GM21529 (cell line): ENCODE data around the gene CNOT1.
"Not testable (repeated sequence)": the region's sequence is repeated elsewhere in the genome, so short reads cannot be mapped to it uniquely, and the experiment has no call there.

Experiments used
- ATAC-seq: cut with Tn5 transposase; IDR thresholded peaks from one replicate; pipeline ENCODE4 v1.9.1; 2021; ENCODE audit not compliant: unreplicated experiment

The CNOT1 gene

DNA sequence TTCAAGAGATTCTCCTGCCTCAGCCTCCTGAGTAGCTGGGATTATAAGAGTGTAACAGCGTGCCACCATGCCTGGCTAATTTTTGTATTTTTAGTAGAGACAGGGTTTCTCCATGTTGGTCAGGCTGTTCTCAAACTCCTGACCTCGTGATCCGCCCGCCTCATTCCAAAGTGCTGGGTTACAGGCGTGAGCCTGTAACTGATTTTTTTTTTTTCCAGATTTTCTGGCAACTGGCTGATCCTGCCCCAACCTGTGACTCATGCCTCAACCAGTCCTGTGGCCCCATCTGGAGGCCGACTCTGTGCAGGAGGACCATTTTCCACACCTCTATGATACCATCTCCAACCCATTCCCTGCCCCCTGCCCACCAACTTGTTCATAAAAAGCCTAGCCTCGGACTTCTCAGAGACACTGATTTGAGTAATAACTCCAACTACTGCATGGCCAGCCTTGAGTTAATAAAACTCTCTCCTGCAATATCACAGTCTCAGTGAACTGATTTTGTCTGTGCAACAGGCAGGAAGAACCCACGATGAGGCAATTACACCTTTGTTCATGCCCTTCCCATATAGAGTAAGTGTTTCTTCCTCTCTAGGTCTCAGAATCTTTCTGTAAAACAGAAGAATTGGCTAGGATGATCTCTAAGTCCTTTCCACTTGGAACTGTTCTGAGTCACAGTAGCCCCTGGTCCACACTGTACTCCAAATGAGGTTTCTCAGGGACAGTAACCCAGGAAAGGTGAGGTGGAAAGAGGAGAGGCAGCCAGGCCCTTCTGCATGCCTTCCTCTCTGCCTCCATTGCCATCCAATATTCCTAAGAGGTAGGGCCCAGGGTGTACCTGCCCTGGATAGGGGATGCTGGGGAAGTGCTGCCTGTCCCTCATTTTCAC is 8.8 kb upstream of the CNOT1 start:
- ATAC-seq: no peak

DNA sequence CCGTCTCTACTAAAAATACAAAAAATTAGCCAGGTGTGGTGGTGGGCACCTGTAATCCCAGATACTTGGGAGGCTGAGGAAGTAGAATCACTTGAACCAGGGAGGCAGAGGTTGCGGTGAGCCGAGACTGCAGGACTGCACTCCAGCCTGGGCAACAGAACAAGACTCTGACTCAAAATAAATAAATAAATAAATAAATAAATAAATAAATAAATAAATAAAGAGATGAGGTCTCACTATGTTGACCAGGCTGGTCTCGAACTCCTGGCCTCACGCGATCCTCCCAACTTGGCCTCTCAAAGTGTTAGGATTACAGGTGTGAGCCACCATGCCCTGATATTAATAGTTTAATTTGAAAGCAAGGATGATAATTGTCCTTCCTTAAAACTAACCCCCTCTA is 7.4 kb upstream of the CNOT1 start:
- ATAC-seq: not testable (repeated sequence)

DNA sequence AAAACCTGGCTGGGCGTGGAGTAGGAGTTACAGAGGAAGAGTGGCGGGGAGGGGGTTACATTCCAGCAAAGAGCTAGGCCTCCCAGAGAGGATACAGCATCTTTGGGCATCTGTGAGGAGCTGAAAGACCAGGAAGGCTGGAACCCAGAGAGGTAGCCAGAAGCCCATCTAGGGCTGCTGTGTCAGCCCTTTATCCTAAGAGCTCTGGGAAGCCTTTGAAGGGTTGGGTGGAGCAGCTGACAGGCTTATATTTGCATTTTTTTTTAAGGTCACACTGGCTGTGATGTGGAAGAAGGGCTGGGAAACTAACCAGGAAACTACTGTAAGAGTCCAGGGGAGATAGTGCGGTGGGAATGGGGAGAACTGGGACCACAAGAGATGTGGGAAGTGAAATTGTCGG is 6.8 kb upstream of the CNOT1 start:
- no peak for ATAC-seq

DNA sequence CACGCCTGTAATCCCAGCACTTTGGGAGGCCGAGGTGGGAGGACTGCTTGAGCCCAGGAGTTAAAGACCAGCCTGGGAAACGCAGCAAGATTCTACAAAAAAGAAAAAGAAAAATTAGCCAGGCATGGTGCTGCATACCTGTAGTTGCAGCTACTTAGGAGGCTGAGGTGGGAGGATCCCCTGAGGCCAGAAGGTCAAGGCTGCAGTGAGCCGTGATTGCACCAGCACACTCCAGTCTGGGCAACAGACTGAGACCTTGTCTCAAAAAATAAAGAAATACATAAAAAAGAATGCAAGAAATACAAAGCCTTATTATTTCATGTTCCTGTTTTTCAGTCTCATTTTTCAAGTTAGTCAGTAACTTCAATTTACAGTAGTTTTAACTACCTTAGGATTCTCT is 5.9 kb upstream of the CNOT1 start:
- ATAC-seq: no peak

DNA sequence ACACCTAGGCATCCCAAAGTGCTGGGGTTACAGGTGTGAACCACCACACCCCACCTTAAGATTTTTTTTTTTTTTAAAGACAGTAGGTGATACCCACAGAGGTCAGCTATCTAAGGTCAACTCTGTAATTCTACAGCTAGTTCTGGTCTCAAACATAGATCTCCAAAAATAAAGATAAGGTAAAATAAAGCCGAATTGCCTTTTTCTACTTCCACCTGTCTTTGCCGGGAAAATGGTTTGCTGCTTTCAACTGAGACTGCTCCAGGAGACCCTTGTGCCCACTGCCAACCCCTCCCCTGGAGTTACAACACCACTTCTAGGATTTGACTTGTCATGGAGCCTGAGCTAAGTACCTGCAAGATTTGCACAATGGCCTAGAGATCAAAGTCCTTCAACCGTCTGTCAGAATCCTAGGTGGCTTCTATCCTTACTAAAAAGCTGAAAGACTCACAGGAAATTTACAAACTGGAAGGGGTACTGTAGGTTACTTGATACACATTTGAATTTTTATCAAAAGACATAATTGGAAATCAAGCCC is 4.7 kb upstream of the CNOT1 start:
- no peak for ATAC-seq

DNA sequence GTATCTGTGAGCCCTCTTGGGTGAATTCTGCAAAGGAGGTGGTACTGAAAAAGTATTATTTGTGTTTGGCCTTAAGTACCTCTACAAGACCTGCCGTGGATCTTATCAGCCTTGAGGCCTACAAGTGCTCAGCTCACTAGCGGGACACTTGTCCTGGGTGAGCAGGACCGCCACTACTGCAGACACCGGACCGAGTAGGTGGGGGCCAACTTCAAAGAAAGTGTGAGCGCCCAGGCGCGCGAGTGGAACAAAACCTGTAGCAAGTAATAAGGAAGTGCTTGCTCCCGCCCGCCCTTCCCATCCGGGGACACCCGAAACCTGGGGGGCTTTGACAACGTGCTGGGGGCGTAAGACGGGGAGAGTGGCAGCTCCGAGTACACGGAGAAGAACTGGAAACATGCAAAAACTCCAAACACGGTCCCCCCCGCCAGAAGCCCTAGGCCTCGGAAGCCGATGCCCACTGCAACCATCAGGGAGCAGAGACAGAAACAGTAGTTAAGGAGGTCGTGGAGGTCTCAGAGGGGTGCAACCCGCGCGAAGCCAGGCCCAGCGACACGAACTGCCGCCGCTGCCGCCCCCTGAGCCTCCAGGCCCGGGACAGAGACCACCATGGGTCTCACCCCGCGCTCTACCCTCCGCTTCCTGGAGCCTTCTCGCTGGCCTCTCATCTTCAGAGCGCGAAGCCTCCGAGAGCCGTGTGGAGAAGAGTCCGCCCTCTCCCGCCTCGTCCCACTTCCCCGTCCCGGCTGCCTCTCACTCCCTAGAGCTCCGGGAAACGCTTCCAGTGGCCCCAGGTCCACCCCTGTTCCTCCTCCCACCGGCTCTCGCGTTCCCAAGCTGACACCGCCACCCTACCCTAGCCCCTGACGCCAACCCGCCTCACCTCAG is 537 bp downstream of the CNOT1 start:
- ATAC-seq: peak; percentile 1

DNA sequence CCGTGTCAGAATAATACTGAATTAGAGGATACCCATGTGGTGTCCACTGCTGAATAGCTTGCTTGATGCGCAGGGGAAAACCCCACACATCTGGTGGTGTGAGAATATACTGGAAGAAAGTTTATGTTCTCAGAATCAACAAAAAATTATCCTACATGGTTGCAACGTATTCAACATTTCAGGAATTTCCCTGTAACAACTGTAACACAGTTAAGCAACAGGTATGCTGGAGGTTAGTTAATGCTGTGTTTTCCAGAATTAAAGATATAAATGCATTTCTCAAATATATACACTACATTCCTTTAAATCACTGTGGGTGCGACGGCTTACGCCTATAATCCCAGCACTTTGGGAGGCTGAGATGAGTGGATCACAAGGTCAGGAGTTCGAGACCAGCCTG is 5.4 kb downstream of the CNOT1 start:
- ATAC-seq: no peak

DNA sequence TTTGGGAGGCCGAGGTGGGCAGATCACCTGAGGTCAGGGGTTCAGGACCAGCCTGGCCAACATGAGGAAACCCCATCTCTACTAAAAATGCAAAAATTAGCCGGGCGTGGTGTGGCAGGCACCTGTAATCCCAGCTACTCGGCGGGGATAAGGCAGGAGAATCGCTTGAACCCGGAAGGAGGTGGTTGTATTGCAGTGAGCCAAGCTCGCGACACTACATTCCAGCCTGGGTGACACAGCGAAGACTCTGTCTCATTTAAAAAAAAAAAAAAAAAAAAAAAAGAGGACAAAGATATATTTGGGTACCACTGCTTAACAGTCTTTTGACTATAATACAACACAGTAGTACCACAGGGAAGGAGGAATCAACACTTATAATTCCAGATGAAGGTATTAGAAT is 9.2 kb downstream of the CNOT1 start:
- ATAC-seq: no peak

DNA sequence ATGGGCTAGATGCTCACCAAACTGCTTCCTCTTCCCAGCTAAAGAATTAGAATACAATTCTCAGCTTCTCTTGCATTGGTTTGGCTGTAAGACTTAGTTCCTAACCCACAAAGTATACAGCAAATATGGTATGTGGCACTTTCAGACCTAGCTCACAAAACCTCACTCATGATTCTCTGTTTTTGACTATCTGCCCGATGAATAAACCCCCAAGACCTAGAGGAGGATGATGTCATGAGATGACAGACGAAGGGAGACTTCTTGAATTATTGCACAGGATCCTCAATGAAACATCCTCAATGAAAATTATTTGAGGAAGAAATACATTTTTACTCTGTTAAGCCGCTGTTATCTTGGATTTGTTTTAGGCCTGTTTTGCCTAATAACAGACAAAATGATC is 14.3 kb downstream of the CNOT1 start:
- no peak for ATAC-seq

DNA sequence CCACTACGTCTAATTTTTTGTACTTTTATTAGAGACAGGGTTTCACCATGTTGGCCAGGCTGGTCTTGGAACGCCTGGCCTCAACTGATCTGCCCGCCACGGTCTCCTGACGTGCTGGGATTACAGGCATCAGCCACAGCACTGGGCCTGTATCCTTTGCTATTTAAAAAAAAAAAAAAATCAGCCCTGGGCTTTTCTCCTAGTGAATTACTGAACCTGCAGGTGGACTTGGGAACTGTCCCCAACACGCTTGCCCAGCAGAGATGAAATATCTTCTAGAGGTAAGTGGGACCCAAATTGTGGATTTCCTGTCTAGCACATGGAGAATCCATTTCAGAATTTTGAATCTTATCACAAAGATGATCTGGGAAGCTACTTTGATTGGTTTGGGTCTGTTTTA is 14.8 kb downstream of the CNOT1 start:
- no peak for ATAC-seq

DNA sequence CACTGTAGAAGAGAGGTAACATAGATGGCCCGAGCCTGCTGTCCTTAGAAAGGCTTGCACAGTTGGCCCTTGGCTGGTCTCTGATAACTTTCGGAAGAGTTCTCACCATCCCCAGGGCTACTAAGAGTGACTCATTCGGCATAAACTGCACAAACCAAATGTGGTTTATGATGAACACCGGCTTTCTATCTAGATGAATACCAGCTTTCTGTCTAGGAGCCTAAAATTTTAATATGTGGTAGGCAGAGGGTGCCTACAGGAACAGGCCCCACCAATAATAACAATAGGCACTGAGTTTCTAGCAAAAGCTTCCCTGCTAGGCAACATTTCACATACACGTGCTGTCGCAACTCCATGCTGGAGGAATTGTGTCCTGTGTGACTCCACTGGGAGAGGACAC is 15.4 kb downstream of the CNOT1 start:
- ATAC-seq: no peak

DNA sequence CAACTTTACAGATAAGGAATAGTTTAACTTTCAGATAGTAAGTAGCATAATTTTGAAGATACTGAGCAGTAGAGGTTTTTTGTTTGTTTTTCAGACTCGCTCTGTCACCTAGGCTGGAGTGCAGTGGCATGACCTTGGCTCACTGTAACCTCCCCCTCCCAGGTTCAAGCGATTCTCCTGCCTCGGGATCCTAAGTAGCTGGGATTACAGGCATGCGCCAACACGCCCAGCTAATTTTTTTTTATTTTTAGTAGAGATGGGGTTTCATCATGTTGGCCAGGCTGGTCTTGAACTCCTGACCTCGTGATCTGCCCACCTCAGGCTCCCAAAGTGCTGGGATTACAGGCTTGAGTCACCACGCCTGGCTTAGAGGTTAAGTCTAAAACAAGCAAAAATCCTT is 16.7 kb downstream of the CNOT1 start:
- not testable (repeated sequence) for ATAC-seq

DNA sequence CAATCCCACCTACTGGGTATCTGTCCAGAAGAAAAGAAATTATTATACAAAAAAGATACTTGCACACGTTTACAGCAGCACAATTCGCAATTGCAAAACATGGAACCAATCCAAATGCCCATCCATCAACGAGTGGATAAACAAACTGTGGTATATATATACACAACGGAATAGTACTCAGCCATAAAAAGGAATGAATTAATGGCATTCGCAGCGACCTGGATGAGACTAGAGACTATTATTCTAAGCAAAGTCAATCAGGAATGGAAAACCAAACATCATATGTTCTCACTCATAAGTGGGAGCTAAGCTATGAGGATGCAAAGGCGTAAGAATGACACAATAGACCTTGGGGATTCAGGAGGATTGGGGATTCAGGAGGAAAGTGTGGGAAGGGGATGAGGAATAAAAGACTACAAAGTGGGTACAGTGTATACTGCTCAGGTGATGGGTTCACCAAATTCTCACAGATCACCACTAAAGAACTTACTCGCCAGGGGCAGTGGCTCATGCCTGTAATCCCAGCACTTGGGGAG is 21.0 kb downstream of the CNOT1 start:
- ATAC-seq: no peak

DNA sequence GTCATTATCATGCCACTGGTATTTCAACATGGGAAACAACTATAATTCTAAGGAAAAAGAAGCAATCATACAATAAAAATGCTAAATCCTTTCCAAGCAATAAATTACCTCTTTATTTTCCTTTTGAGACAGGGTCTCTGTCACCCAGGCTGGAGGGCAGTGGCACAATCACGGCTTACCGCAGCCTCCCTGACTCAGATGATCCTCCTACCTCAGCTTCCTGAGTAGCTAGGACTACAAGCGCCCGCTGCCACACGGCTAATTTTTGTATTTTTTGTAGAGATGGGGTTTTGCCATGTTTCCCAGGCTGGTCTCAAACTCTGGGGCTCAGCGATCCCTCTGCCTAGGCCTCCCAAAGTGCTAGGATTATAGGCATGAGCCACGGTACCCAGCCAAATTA is 24.1 kb downstream of the CNOT1 start:
- ATAC-seq: no peak

DNA sequence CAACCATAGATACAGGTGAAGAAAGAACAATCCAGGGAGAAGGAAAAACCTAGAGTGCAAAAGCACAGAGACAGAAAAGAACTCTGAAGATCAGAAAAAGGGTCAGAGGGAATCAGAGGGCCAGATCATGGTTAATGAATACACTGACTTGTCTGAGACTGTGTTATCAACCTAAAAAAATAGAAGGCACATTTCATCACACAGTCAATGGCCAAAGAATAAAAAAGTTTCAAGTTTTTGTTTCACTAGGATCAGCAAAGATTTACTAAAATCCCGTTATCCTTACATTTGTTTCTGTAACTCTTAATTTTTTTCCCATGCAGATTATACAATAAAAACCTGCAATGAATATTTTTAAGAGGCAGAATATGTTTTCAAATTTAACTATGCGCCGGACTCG is 38.5 kb downstream of the CNOT1 start:
- no peak for ATAC-seq

DNA sequence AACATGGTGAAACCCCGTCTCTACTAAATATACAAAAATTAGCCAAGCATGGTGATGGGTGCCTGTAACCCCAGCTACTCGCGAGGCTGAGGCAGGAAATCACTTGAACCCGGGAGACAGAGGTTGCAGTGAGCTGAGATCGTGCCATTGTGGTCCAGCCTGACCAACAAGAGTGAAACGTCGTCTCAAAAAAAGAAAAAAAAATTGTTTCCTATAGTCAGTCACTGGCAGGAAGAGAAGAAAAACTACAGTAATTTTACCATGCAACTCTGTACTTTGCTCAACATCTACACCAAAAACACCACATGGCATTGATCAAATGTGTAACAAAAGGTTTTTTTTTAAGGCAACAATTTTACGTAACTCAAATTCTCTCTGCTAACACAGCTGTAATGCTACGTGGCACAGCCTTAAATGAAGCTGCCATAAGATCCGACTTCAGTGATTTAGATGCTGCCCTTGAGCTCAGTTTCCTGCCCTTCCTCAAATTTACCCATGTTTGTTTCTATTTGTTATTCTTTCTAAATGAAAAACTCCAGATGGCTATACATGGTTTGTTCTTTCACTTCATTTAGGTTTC is 40.2 kb downstream of the CNOT1 start:
- no peak for ATAC-seq

DNA sequence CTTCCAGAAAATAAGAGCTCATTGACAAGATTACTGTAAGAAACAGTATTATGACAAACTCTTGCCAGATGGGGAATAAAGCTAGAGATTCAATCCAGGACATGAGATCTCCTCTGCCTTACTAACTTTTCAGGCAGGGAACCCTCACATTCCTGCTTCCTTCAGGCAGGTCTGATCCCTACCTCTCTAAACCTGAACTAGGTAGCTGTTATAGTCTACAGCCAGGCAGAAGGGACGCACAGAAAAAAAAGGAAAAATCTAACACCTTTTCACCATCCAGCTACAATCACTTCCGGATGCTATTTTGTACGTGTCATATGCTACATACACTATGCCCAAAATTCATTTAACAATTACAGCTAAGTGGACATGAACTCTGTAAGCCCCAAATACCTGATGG is 41.2 kb downstream of the CNOT1 start:
- no peak for ATAC-seq

DNA sequence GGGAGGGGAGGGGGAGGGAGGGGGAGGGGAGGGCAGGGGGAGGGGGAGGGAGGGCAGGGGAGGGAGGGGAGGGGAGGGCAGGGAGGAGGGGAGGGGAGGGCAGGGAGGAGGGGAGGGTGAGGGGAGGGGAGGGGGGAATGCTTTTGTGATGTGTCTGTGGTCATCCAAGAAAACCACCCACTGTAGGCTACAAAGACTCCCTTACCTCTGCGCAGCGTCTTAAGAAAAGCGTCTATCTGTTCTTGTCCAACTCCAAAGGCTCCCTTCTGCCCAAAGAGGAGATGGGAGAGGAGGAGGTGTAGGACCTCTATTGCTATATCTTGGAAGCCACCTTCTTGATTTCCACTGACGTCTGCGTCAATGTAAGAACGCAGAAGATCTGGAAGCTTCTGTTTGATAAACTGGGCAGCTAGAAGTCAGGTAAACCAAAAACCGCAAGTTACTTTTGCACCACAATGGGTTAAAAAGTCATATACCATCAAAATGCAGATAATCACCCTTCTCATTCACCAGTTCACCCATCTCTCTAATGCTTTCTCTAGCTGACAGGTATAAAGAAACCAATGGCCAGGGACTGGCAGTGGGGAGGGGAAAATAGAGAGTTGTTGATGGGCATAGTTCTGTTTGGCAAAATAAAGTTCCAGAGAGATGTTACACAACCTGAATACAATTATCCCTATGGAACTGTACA is 43.1 kb downstream of the CNOT1 start:
- no peak for ATAC-seq

DNA sequence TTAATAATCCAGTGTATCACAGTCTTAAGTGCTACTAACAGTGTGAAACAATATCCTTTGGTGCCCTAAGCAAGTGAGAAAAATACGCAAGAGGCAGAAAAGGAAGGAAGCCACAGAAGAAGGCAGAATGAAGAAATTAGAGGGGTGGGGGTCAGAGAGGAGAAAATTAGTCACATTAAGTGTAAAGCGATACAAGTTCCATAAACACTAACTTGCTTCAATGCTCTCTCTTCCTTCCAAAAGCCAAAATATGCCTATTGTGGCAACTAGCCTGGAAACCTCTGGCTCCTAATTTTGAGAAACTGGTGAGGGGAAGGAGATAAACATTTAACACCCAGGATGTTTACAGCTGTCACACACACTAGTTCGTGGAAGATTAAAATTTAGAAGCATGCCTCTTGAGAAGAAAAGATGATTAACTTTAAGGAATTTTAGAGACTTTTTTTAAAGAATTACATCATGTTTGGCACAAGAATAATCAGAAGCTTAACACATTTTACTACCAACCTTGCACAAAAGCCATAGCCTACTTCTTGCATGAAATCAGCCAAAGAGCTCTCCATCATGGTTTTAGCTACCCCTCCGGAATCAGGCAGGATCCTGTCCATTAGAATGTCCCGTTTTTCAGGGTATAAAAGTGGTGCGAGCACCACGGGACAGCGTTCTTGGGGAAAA is 44.7 kb downstream of the CNOT1 start:
- no peak for ATAC-seq
